IMR-90 (cell line): ENCODE measurements around the gene AMIGO3.

Source experiments
- BHLHE40 ChIP-seq: fragments of 150-350 bp; IDR thresholded peaks from 2 replicates; pipeline ENCODE4 v1.6.1; 2016; ENCODE audit warnings: mild to moderate bottlenecking, low read depth, low read length
- CEBPB ChIP-seq: IDR thresholded peaks from 2 replicates; pipeline ENCODE4 v1.6.1; 2012; ENCODE audit warnings: low read depth, low read length, improper control_type of control experiment
- CTCF ChIP-seq: conservative IDR thresholded peaks from 2 replicates; pipeline ENCODE4 v1.5.1; 2012; ENCODE audit warnings: mild to moderate bottlenecking, low read depth, low read length, improper control_type of control experiment
- ELK1 ChIP-seq: fragments of 150-350 bp; IDR thresholded peaks from 2 replicates; pipeline ENCODE4 v1.6.1; 2016; ENCODE audit warnings: low read depth, mild to moderate bottlenecking, low read length, moderate library complexity, borderline replicate concordance
- MAZ ChIP-seq: IDR thresholded peaks from 2 replicates; pipeline ENCODE4 v1.6.1; 2012; ENCODE audit warnings: low read depth, mild to moderate bottlenecking, low read length, improper control_type of control experiment, moderate library complexity, borderline replicate concordance
- POLR2A ChIP-seq: IDR thresholded peaks from 2 replicates; pipeline ENCODE4 v1.6.1; 2012; ENCODE audit warnings: mild to moderate bottlenecking, low read depth, low read length
- RAD21 ChIP-seq: IDR thresholded peaks from 2 replicates; pipeline ENCODE4 v1.6.1; 2012; ENCODE audit warnings: low read length, improper control_type of control experiment
- RCOR1 ChIP-seq: IDR thresholded peaks from 2 replicates; pipeline ENCODE4 v1.6.1; 2012; ENCODE audit warnings: mild to moderate bottlenecking, low read length, improper control_type of control experiment; ENCODE audit not compliant: insufficient replicate concordance
- RFX5 ChIP-seq: IDR thresholded peaks from 2 replicates; pipeline ENCODE4 v1.8.0; 2012; ENCODE audit warnings: low read depth, mild to moderate bottlenecking, low read length, moderate library complexity
- SMC3 ChIP-seq: fragments of 150-350 bp; IDR thresholded peaks from 2 replicates; pipeline ENCODE4 v1.6.1; 2016; ENCODE audit warnings: low read depth, mild to moderate bottlenecking, antibody characterized with exemption, low read length, moderate library complexity
- USF2 ChIP-seq: fragments of 150-350 bp; IDR thresholded peaks from 2 replicates; pipeline ENCODE4 v1.6.1; 2017; ENCODE audit warnings: mild to moderate bottlenecking, antibody characterized with exemption, low read length, low read depth

GRCh38 chr3:49675912-49676311, 43.6 kb downstream of the AMIGO3 start:
- TF ChIP-seq CTCF (no peak), POLR2A (no peak), CEBPB (no peak), USF2 (no peak), BHLHE40 (no peak), RCOR1 (no peak), RFX5 (no peak), RAD21 (no peak), ELK1 (no peak), SMC3 (no peak), MAZ (no peak)
